Measurements from ENCODE around the gene PMF1. TPM values are rescaled to one million over a fixed set of nuclear protein-coding genes. Genes with fewer than 3 reads are reported as not detected.
A peak's percentile ranks its signal among the peaks of the same experiment; 100 is the strongest.
"Not testable (repeated sequence)": the region's sequence is repeated elsewhere in the genome, so short reads cannot be mapped to it uniquely, and the experiment has no call there.

The PMF1 gene
- total RNA-seq, result 10 to 100 TPM; 83.4 to 87.3 TPM

- no peaks in the 10 kb centered on the region for H3K9me3 Mint-ChIP-seq
- H3K27ac Mint-ChIP-seq, result peak within 1 kb of the TSS; percentile 98
- H3K4me1 Mint-ChIP-seq, result peaks cover 39% of the 10 kb centered on the region
- H3K27me3 Mint-ChIP-seq, result no peaks in the 10 kb centered on the region
- H3K36me3 Mint-ChIP-seq, result peaks cover 51% of the 10 kb centered on the region
- H3K4me3 Mint-ChIP-seq, result peak within 1 kb of the TSS; percentile 85
- peak; percentile 97 for DNase-seq
Measured at GRCh38 chr1:156212833-156213643, at the start of gene PMF1. PMF1 (plus strand) TSS chr1:156213007; CDS start chr1:156213016, 9 bp downstream.

GRCh38 chr1:156163712-156164111, 49.1 kb upstream of the PMF1 start:
- peaks cover 16% of the 10 kb centered on the region for H3K4me1 Mint-ChIP-seq
- peaks cover 5% of the 10 kb centered on the region for H3K9me3 Mint-ChIP-seq
- H3K4me3 Mint-ChIP-seq, result no peak overlapping the region
- H3K27ac Mint-ChIP-seq, result no peak overlapping the region
- DNase-seq, result no peak
- no peaks in the 10 kb centered on the region for H3K27me3 Mint-ChIP-seq
- H3K36me3 Mint-ChIP-seq, result peaks cover 19% of the 10 kb centered on the region

- Mint-ChIP-seq H3K9me3 (peaks cover 5% of the 10 kb centered on the region), H3K27ac (no peak overlapping the region), H3K4me1 (peaks cover 15% of the 10 kb centered on the region), H3K36me3 (peaks cover 19% of the 10 kb centered on the region), H3K4me3 (no peak overlapping the region), H3K27me3 (no peaks in the 10 kb centered on the region)
- no peak for DNase-seq
Measured at GRCh38 chr1:156164125-156164831, 48.5 kb upstream of the PMF1 start.

- Mint-ChIP-seq H3K36me3 (peaks cover 19% of the 10 kb centered on the region), H3K4me1 (peaks cover 15% of the 10 kb centered on the region)
Measured at GRCh38 chr1:156165083-156165482, 47.7 kb upstream of the PMF1 start.

GRCh38 chr1:156167536-156167935, 45.3 kb upstream of the PMF1 start:
- Mint-ChIP-seq H3K4me3 (no peak overlapping the region), H3K27me3 (no peaks in the 10 kb centered on the region), H3K9me3 (peaks cover 5% of the 10 kb centered on the region), H3K4me1 (peaks cover 3% of the 10 kb centered on the region), H3K27ac (no peak overlapping the region), H3K36me3 (peaks cover 16% of the 10 kb centered on the region)
- DNase-seq, result no peak

More at GRCh38 chr1:156165083-156165482, 47.7 kb upstream of the PMF1 start:
- H3K9me3 Mint-ChIP-seq, result peaks cover 5% of the 10 kb centered on the region
- no peak overlapping the region for H3K27ac Mint-ChIP-seq
- H3K27me3 Mint-ChIP-seq, result no peaks in the 10 kb centered on the region
- no peak for DNase-seq
- no peak overlapping the region for H3K4me3 Mint-ChIP-seq

GRCh38 chr1:156172696-156173470, 39.9 kb upstream of the PMF1 start:
- no peaks in the 10 kb centered on the region for H3K27me3 Mint-ChIP-seq
- H3K27ac Mint-ChIP-seq, result no peak overlapping the region
- peaks cover 11% of the 10 kb centered on the region for H3K4me1 Mint-ChIP-seq
- H3K4me3 Mint-ChIP-seq, result no peak overlapping the region
- no peak for DNase-seq
- H3K36me3 Mint-ChIP-seq, result peaks cover 3% of the 10 kb centered on the region
- no peaks in the 10 kb centered on the region for H3K9me3 Mint-ChIP-seq

GRCh38 chr1:156176610-156177210, 36.1 kb upstream of the PMF1 start:
- no peaks in the 10 kb centered on the region for H3K27me3 Mint-ChIP-seq
- H3K36me3 Mint-ChIP-seq, result peaks cover 8% of the 10 kb centered on the region
- H3K9me3 Mint-ChIP-seq, result no peaks in the 10 kb centered on the region
- H3K4me3 Mint-ChIP-seq, result no peak overlapping the region
- H3K4me1 Mint-ChIP-seq, result peaks cover 20% of the 10 kb centered on the region
- H3K27ac Mint-ChIP-seq, result no peak overlapping the region
- DNase-seq, result no peak

GRCh38 chr1:156177919-156178654, 34.7 kb upstream of the PMF1 start:
- peak overlapping the region; percentile 55 for H3K27ac Mint-ChIP-seq
- H3K27me3 Mint-ChIP-seq, result no peaks in the 10 kb centered on the region
- no peaks in the 10 kb centered on the region for H3K9me3 Mint-ChIP-seq
- H3K36me3 Mint-ChIP-seq, result peaks cover 8% of the 10 kb centered on the region
- H3K4me1 Mint-ChIP-seq, result peaks cover 16% of the 10 kb centered on the region
- peak overlapping the region; percentile 3 for H3K4me3 Mint-ChIP-seq
- no peak for DNase-seq

GRCh38 chr1:156180471-156180870, 32.3 kb upstream of the PMF1 start:
- H3K36me3 Mint-ChIP-seq, result peaks cover 6% of the 10 kb centered on the region
- no peak overlapping the region for H3K27ac Mint-ChIP-seq
- H3K4me3 Mint-ChIP-seq, result no peak overlapping the region
- H3K27me3 Mint-ChIP-seq, result no peaks in the 10 kb centered on the region
- H3K9me3 Mint-ChIP-seq, result no peaks in the 10 kb centered on the region
- peaks cover 10% of the 10 kb centered on the region for H3K4me1 Mint-ChIP-seq
- no peak for DNase-seq

- H3K9me3 Mint-ChIP-seq, H3K4me3 Mint-ChIP-seq, H3K27ac Mint-ChIP-seq, H3K36me3 Mint-ChIP-seq, H3K27me3 Mint-ChIP-seq, DNase-seq: not testable (repeated sequence)
- H3K4me1 Mint-ChIP-seq, result peaks cover 13% of the 10 kb centered on the region
Measured at GRCh38 chr1:156181391-156181924, 31.3 kb upstream of the PMF1 start.

GRCh38 chr1:156182010-156182779, 30.6 kb upstream of the PMF1 start:
- not testable (repeated sequence) for H3K27me3 Mint-ChIP-seq, H3K9me3 Mint-ChIP-seq, H3K27ac Mint-ChIP-seq, DNase-seq, H3K36me3 Mint-ChIP-seq, H3K4me3 Mint-ChIP-seq
- H3K4me1 Mint-ChIP-seq, result peaks cover 13% of the 10 kb centered on the region

- not testable (repeated sequence) for H3K4me3 Mint-ChIP-seq, H3K27me3 Mint-ChIP-seq, H3K27ac Mint-ChIP-seq, DNase-seq, H3K36me3 Mint-ChIP-seq, H3K4me1 Mint-ChIP-seq
- H3K9me3 Mint-ChIP-seq, result peaks cover 12% of the 10 kb centered on the region
Measured at GRCh38 chr1:156186347-156187177, 26.2 kb upstream of the PMF1 start.

GRCh38 chr1:156190265-156190664, 22.5 kb upstream of the PMF1 start:
- peaks cover 12% of the 10 kb centered on the region for H3K9me3 Mint-ChIP-seq
- H3K27me3 Mint-ChIP-seq, H3K27ac Mint-ChIP-seq, DNase-seq, H3K4me3 Mint-ChIP-seq: not testable (repeated sequence)
- H3K4me1 Mint-ChIP-seq, result peaks cover 20% of the 10 kb centered on the region
- peaks cover 13% of the 10 kb centered on the region for H3K36me3 Mint-ChIP-seq
